Kidney epithelial cell (primary cell): ENCODE measurements around the gene AFAP1L1. TPM values are rescaled to one million over a fixed set of nuclear protein-coding genes. Genes with fewer than 3 reads are reported as not detected.

ENCODE experiments used
- DNase-seq: peaks from one replicate; pipeline ENCODE4 v3.0.0-alpha.2; 2010; ENCODE audit warnings: low read depth
- H3K27me3 ChIP-seq: 2 replicates; pipeline ENCODE4 v1.6.0; 2011; ENCODE audit warnings: low read length; ENCODE audit not compliant: control insufficient read depth, insufficient read depth
- H3K36me3 ChIP-seq: 2 replicates; pipeline ENCODE4 v1.5.1; 2011; ENCODE audit warnings: low read length; ENCODE audit not compliant: control insufficient read depth, insufficient read depth
- H3K4me3 ChIP-seq: 2 replicates; pipeline ENCODE4 v1.5.1; 2011; ENCODE audit warnings: low read depth, mild to moderate bottlenecking, control low read depth, low read length
- CTCF ChIP-seq: IDR thresholded peaks from 2 replicates; pipeline ENCODE4 v1.5.1; 2011; ENCODE audit warnings: mild to moderate bottlenecking, moderate library complexity, low read length, control low read depth, inconsistent platforms; ENCODE audit not compliant: insufficient read depth, poor library complexity, severe bottlenecking
- total RNA-seq: library from RNA; depleted of rRNA; stranded (reverse); fragments of >200 nt; gene quantifications from 2 replicates; pipeline ENCODE4 v1.2.3, GENCODE V29; 2015

Gene AFAP1L1
- total RNA-seq, 1 donor from 2014 or later, result 15.3 TPM

- TF ChIP-seq CTCF, result no peak
- no peak for DNase-seq
- H3K36me3 ChIP-seq, result no peaks in the 10 kb centered on the region
- no peaks in the 10 kb centered on the region for H3K27me3 ChIP-seq
- no peak overlapping the region for H3K4me3 ChIP-seq
Measured at GRCh38 chr5:149240354-149240998, 31.2 kb upstream of the AFAP1L1 start.

- Histone ChIP-seq H3K4me3 (no peak overlapping the region), H3K36me3 (no peaks in the 10 kb centered on the region), H3K27me3 (no peaks in the 10 kb centered on the region)
- TF ChIP-seq CTCF, result no peak
- no peak for DNase-seq
Measured at GRCh38 chr5:149242339-149242738, 29.3 kb upstream of the AFAP1L1 start.

- no peak overlapping the region for H3K4me3 ChIP-seq
- no peak for DNase-seq
- H3K36me3 ChIP-seq, result no peaks in the 10 kb centered on the region
- no peak for TF ChIP-seq CTCF
- no peaks in the 10 kb centered on the region for H3K27me3 ChIP-seq
Measured at GRCh38 chr5:149246906-149247305, 24.8 kb upstream of the AFAP1L1 start.

GRCh38 chr5:149247726-149248125 is 23.9 kb upstream of the AFAP1L1 start:
- no peak for DNase-seq
- H3K36me3 ChIP-seq, result no peaks in the 10 kb centered on the region
- H3K27me3 ChIP-seq, result no peaks in the 10 kb centered on the region
- TF ChIP-seq CTCF, result no peak
- no peak overlapping the region for H3K4me3 ChIP-seq

- Histone ChIP-seq H3K36me3 (no peaks in the 10 kb centered on the region), H3K4me3 (no peak overlapping the region), H3K27me3 (no peaks in the 10 kb centered on the region)
- no peak for TF ChIP-seq CTCF
- no peak for DNase-seq
Measured at GRCh38 chr5:149251546-149251945, 20.1 kb upstream of the AFAP1L1 start.

- Histone ChIP-seq H3K36me3 (no peaks in the 10 kb centered on the region), H3K4me3 (no peak overlapping the region), H3K27me3 (no peaks in the 10 kb centered on the region)
- no peak for DNase-seq
- TF ChIP-seq CTCF, result no peak
Measured at GRCh38 chr5:149254506-149254905, 17.2 kb upstream of the AFAP1L1 start.
